Activated CD8-positive, alpha-beta memory T cell treated with anti-CD3 and anti-CD28 coated beads for 48 hours (primary cell): ENCODE data around the gene TMEM238L.

Experiments
- DNase-seq, 3 experiments: peaks; one replicate each; pipeline ENCODE4 v3.0.0-alpha.2; 2020; ENCODE audit warnings: low read depth in 2 of 3, low spot score in 2 of 3

The TMEM238L gene

GRCh38 chr17:10748531-10749181 lies 55.2 kb downstream of the TMEM238L start:
- DNase-seq: no peak

- no peak for DNase-seq
These were observed 58.7 kb downstream of the TMEM238L start for GRCh38 chr17:10745231-10745630.
